Stimulated activated CD8-positive, alpha-beta memory T cell treated with anti-CD3 and anti-CD28 coated beads, Interleukin-15, amount 100 ng/mL, for 4 hours (primary cell): ENCODE data around the gene RCN2.

Experiments used
- DNase-seq, 2 donors: peaks; one replicate each; pipeline ENCODE4 v3.0.0-alpha.2; 2020; ENCODE audit warnings: low read depth in 2 of 2

Gene RCN2

DNA sequence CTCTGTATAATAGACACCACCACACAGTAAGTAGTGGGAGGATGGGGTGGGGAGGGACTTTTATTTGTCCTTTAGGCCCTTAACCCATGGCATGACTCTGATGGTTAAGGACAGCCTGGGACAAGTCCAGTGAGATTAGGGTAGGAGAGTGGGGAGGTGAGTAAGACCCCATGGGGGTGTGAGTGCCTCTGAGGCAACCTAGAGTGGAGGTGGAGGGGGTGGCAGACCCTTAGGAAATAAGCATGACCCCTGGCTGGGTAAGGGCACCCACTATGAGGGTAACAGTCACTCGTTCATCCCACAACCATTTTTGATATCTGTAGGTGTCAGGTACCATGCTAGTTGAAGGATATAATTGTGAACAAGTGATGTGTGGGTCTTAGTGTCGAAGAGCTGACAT, 42.4 kb downstream of the RCN2 start:
- no peak for DNase-seq

- DNase-seq = no peak
Observed at GRCh38 chr15:76974456-76975036, 43.0 kb downstream of the RCN2 start.

DNA sequence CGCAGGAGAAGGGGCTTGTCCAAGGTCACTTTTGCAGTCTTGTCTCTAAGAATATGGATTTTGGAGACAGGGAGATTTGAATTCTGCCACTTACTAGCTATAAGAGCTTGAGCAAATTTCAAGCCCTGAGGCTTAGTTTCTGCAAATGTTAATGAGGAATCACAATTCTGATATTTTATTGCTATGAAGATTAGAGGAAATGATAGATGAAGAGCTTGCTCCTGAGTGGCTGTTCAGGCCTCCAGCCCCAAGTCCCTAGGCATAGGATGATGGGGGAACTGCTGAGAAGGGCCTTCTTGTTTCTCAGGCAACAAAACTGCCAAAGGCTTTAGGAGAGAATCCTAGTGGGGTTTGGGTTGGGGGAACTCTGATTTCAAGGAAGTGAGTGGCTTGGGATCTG, 44.6 kb downstream of the RCN2 start:
- no peak for DNase-seq

GRCh38 chr15:76976572-76977270, 45.2 kb downstream of the RCN2 start:
- DNase-seq = no peak

DNA sequence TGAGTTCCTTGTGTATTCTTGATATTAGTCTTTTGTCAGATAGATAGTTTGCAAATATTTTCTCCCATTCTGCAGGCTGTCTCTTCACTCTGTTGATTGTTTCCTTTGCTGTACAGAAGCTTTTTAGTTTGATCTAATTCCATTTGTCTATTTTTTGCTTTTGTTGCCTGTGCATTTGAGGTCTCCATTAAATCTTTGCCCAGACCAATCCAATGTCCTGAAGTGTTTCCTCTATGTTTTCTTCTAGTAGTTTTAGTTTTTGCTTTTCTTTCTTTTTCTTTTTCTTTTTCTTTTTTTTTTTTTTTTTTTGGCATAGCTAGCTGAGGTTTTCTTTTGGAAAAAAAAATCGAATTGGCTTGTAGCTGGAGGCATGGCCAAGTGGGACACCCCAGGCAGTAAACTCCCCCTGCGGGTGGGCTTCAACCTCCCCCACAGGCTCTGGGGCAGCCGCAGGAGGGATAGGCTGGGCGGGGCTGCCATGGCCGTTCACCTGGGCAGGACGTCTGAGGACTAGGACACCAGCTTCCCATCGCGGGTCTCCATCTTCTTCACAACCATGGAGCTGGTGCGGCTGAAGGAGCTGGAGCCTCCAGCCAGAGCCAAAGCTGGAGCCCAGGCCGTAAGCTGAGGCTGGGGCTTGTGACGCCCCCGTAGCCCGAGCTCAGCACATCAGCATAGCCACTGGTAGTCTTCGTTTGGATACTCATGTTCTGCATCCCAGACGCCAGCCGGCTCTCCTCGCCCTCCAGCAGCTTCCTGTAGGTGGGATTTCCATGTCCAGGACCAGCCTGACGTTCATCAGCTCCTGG, 47.2 kb downstream of the RCN2 start:
- no peak for DNase-seq

DNA sequence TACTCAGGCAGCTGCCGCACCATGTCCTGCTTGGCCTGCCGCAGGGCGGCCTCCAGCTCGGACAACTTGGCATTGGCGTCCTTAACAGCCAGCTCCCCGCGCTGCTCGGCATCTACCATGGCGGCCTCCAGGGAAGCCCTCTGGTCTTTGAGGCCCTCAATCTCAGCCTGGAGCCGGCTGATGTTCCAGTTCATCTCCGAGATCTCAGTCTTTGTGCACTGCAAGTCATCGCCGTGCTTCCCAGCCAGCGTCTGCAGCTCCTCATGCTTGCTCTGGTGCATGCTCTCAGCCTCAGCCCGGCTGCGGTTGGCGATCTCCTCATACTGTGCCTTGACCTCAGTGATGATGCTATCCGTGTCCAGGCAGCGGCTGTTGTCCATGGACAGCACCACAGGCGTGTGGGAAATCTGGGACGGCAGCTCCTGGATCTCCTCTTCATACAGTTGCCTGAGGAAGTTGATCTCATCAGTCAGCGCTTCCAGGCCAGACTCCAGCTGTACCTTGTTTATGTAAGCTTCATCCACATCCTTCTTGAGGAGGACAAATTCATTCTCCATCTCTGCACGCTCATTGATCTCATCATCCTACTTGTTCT, 47.9 kb downstream of the RCN2 start:
- DNase-seq = no peak

GRCh38 chr15:76979996-76980520, 48.5 kb downstream of the RCN2 start:
- DNase-seq = no peak

- DNase-seq = no peak
Observed at GRCh38 chr15:76982356-76982755, 50.8 kb downstream of the RCN2 start.

DNA sequence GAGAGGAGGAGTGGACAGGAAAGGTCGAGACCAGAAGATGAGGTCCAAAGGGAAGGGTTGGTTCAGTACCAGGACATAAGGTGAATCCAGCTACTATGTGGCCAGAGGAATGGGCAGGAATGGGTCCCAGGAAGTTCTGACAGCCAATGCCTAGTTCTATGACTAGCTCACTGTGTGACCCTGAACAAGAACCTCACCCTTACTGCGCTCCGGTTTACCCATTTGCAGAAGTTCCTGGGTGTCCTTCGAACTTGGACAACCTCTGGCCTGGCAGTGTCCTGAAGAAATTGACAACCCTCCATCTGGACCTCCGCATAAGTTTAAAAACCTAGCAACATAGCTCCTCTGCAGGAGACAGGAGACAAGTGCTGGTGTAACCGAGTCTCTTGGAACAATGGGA, 51.2 kb downstream of the RCN2 start:
- no peak for DNase-seq

DNA sequence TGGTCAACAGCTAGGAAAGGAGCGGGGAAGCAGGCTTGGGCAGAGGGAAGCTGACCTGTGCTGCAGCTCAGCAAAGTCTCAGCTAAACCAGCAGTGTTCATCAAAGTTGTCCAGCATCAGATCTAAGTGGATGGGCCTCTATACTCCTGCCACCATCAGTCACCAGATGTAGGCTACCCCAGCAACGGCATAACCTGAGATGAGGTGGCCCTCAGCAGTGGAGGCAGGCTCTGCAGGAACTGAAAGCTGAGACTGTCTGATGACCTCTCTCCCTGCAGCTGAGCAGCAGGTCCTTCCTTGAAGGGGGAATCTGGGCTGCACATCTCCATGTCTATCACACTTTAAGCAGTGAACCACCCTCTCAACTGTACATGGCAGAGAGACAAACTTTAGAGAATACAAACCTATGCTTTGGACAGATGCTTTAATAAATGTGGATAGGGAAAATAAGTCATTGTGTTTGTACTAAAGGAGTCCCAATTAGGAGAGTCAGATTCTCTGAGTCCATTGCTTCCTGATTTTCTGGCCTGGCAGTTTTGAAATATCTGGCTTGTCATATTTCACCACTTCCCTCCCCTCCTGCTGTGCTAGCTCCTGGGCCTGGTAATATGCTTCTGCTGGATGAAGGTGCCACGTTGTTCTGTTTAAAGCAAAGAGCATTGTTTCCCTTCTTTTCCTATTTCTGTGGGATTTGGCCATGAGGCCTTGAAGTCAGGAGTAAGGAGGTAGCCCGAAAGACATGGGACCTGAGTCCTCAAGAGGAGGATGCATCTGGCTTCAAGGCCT, 52.2 kb downstream of the RCN2 start:
- DNase-seq = no peak

GRCh38 chr15:76986743-76987142, 55.2 kb downstream of the RCN2 start:
- DNase-seq = no peak

GRCh38 chr15:76987276-76987675, 55.7 kb downstream of the RCN2 start:
- no peak for DNase-seq

DNA sequence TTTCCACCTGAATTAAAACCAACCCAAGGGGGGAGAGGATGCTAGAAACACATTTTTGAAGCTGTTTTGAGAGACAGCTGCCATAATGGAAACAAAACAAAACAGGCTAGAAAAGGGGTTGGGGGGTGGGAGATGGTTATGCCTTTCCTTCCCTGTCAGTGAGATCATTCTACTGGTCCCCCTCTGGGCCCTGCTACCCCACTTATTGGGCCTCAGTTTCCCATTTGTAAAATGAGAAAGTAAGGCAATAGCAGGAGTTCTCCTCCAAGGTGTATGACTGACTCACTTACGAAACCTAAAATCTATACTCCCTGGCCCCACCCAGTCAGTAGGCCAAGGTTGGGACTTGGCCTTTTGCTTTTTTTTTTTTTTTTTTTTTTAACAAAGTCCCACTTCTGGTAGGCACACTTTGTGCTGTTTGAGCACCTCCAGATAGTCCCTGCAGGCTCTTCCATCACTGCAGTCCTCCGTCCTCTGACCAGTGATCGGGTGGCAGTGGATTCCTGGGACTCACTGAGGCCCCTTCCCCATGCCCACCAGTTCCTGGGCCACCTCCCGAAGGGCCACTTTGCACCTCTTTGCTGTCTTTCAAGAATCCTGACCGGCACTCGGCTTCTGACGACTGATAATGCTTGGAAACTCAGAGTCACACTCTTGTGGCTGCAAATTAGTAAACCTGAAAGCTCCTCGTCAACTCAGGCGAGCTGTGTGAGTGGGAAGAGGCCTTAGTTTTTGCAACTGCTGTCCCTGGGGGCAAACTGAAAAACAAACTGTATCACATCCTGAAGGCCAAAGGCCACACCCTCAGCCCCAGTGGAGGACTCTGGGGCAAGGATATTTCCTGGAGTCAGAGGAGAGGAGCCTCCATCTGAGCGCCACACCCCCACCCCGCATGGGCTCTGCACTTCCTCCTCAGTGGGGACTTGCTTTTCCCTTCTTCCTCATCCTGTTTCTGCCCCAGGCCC, 56.6 kb downstream of the RCN2 start:
- DNase-seq = no peak

DNA sequence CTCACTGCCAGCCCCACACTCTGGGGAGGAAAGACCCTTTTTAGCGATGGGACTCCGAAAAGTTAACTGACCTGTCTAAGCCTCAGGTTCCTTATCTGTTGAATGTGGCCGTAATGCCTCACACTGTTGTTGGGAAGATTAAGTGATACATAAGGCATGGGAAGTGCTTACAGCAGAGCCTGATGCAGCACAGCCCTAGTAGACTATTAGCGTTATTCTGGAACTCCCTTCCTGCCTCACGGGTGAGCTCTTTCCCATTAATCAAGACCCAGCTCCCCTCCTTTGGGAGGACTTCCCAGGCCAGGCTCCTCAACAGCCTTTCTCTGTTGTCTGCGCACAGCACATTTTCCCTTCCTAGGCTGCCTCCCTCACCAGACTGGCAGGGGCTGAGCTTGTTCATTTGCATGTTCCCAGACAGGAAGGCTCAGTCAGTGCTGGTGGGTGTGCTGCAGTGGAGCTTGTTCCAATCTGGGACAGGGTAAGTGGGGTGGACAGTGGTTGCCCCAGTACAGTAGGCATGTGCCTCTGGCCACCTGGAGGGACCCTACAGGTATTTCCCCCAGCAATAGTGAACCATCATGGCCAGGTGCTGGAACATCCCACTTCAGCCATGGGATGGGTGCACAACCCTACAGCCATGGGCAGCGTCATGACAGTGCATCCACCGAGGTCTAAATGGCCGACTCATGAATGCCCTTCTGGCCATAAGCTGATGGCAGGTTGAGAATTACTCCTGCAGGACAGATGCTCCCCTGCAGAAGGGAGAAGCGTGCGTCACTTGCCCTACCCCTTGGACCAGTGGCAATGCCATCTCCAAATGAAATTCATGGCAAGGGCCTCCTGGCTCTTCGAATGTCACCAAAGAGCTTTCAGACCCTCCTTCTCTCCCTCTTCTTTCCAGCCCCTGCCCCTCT, 57.6 kb downstream of the RCN2 start:
- DNase-seq = no peak

DNA sequence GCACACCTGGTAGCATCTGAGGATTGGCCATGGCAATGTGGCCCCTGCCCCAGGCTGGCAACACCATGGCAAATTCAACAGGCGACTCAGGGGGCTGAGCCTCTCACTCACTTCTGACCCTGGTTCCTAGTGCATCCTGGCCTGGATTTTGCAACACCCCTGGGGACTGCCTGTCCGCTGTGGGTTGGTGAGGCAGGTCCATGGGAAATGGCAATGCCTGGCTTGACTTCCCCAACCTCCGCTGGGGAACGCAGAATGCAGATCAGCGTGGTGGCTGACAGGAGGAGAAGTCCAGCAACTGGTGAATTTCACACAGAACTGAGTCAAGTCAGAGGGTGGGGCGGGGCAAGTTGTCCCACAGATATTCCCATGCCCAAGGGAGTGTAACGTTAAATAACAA, 59.5 kb downstream of the RCN2 start:
- DNase-seq = no peak

- no peak for DNase-seq
Observed at GRCh38 chr15:76991741-76992645, 60.4 kb downstream of the RCN2 start.

- no peak for DNase-seq
Observed at GRCh38 chr15:76993114-76993725, 61.7 kb downstream of the RCN2 start.

- no peak for DNase-seq
Observed at GRCh38 chr15:76994001-76994400, 62.5 kb downstream of the RCN2 start.
